ENCODE results near the gene AGBL4.

DNA sequence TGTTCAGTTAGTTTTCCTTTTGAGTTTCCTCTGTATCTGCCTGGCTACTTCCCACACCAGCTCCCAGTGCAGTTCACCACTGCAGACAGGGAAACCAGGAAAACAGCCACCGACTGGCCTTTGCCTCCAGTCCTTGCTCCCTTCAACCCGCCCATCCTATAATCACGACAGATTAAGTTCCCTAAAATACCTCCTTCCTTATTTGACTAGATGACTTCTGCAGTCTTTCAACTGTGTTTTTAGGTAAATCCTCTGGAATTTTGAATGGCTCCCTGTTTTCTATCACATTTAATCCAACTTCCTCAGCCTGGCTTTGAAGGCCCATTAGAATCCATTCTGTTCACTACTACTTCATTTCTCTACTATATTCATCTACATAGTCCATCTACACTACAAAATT is 1284.7 kb downstream of the AGBL4 start:
- TF ChIP-seq, protein P1, sequence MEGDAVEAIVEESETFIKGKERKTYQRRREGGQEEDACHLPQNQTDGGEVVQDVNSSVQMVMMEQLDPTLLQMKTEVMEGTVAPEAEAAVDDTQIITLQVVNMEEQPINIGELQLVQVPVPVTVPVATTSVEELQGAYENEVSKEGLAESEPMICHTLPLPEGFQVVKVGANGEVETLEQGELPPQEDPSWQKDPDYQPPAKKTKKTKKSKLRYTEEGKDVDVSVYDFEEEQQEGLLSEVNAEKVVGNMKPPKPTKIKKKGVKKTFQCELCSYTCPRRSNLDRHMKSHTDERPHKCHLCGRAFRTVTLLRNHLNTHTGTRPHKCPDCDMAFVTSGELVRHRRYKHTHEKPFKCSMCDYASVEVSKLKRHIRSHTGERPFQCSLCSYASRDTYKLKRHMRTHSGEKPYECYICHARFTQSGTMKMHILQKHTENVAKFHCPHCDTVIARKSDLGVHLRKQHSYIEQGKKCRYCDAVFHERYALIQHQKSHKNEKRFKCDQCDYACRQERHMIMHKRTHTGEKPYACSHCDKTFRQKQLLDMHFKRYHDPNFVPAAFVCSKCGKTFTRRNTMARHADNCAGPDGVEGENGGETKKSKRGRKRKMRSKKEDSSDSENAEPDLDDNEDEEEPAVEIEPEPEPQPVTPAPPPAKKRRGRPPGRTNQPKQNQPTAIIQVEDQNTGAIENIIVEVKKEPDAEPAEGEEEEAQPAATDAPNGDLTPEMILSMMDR (IDR thresholded peaks at IDR 0.05) = no peak
- TF ChIP-seq POLR2AphosphoS5 (IDR thresholded peaks at IDR 0.05) = no peak
- no peak for TF ChIP-seq POLR2A (IDR thresholded peaks at IDR 0.05)
